GM18868 (cell line): ENCODE data around the gene GCNT1.
A peak's percentile ranks its signal among the peaks of the same experiment; 100 is the strongest.
"Not testable (repeated sequence)": the region's sequence is repeated elsewhere in the genome, so short reads cannot be mapped to it uniquely, and the experiment has no call there.

Experiments
- ATAC-seq: cut with Tn5 transposase; IDR thresholded peaks from one replicate; pipeline ENCODE4 v1.9.1; 2021; ENCODE audit warnings: mild to moderate bottlenecking, moderate library complexity; ENCODE audit not compliant: unreplicated experiment

Gene GCNT1

DNA sequence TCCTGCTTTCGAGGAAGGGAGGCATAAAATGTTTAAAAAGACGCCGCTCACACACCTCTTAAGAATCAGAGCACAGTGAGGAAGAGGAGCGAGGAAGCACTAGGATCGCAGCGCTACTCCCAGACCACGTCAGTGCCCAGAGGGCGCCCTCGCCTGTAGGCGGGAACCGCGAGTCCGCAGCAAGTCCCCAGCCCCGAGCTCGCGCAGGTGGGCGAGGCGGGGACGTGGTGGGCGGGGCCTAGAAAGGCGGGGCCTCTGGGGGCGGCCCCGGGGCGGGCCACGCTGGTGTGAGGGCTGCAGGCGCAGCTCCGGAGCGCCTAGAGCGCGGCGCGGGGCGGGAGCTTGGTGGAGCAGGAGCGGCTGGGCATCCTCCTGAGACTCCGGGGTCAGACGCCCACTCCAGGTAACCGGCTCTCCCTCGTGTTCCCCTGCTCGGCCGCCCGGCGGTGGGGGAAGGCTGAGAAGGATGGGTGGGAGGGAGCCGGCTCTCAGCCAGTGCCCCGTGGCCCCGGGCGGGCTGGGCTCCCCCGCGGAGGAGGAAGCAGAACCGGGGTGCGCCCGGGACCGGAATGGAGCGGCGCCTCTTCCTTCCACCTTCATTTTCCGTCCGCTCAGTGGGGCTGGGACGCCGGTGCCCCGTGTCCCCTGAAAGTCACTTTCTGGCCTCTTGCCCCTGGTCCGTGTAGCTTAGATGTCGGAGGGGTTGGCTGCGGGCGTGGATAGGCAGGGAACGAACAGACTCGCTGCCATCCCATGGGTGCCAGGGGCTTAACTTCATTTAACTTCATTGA lies at the start of gene GCNT1:
TSS of gene GCNT1 (plus strand) at position 280 of the 791 bp plus-strand sequence. CDS start 43,200 bp downstream, outside the sequence.
- ATAC-seq = peak; percentile 85

DNA sequence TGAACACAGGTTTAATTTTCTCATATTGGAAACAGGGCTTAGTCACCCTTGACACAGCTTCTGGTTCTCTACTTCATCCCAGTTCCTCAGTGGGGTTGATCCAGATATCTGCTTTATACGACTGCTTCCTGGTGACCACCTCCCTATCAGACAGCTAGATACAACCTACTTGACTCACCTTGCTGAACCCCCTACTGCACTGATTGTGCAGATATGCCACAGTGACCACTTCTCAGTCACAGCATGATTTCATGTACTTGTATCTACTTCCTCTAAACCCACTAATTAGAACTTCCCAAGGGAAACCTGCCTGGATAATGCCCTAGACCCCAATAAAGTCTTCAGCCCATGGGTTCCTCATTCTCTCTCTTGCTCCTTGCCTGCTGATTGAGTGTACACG lies 46.3 kb upstream of the GCNT1 start:
- ATAC-seq = no peak

DNA sequence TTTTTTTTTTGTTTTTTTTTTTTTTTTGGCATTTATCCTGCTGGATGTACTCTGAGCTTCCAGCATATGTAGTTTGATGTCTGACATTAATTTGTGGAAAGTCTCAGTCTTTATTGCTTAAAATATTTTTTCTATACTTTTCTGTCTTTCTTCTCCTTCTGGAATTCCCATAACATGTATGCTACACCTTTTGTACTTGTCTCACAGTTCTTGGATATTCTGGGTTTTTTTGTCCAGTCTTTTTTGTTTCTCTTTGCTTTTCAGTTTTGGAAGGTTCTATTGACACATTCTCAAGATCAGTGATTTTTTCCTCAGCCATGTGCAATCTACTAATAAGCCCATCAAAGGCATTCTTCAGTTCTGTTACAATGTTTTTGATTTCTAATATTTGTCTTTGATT lies 45.3 kb upstream of the GCNT1 start:
- no peak for ATAC-seq

DNA sequence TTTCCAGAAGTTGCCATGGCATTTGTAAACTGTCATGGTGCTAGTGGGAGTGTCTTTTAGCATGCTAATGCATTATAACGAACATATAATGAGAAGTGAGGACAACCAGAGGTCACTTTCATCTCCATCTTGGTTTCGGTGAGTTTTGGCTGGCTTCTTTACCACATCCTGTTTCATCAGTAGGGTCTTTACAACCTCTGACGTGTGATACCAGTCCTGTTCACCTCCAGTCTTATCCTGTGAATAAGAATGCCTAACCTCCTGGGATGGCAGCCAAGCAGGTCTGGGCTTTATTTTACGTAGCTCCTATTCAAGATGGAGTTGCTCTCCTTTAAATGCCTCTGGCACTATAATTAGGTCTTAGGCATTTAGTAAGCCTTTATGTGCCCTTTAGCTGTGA lies 44.3 kb upstream of the GCNT1 start:
- peak; percentile 51 for ATAC-seq

DNA sequence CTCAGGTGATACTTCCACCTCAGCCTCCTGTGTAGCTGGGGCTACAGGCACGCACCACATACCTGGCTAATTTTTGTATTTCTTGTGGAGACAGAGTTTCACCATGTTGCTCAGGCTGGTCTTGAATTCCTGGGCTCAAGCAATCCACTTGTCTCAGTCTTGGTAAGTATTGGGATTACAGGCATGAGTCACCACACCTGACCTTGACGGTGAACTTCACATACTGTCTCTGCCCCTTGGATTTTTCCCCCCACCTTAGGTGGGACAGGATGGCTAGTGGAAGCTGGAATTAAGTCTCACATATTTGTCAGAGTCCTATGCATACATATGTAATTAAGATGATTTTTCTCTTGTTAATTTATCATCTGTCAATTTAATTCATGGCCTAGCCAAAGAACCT lies 43.8 kb upstream of the GCNT1 start:
- ATAC-seq = no peak

DNA sequence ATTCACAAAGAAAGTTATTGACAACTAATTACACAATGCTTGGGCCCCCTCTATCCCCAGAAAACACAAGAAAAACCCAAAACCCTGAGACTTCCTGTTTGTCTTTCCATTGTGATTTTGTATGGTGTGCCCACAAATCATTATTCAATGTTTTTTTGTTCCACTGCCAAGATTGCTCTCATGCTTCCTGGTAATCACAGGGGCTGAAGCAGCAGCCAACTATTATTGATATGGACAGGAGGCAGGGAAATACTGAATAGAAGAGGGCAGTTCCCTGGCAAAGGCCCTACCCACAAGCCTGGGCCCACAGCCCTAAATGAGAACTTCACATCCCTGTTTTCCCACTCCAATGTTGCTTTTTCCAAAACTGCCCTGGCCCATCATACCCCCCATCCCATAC lies 43.3 kb upstream of the GCNT1 start:
- no peak for ATAC-seq

DNA sequence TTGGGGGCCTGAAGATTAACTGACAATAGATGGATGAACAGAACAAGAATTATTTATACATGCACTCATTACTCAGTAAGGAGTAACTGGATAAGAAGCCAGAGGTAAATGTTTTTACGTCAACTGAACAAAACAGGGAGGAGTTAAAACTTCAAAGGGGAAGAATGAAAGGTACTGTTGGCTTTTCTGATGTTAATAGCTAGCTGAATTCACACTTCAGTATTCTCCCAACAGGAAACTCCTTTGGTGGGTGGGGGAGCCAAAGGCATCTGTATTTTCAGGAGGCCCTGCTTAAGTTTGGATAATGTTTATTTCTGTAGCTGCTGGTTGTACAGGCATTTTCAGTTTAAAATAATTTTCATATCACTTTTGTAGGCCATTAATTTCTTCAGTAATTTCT lies 41.6 kb upstream of the GCNT1 start:
- ATAC-seq = no peak

DNA sequence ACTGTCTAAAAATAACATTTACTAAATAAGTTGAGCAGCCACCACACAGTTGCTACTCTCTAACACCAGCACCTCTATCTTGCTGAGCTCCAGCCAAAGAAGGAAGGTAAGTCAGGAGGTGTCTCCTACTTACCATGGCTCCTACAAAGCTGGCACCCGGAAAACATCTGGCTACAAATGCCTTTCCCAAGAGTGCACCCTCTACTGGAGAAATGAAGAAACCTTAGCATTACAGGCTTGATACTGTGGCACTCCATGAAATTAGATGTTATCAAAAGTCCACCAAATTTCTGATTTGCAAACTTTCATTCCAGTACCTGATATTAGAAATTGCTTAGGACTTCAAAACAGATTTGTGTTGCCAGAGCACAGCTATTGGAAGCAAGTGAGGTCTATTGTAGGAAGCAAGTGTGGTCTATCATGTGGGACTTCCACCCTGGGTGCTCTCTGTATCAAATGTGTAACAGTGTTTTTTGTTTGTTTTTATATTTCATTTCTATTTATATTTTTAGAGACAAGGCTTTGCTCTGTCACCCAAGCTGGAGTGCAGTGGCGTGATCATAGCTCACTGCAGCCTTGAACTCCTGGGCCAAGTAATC lies 39.1 kb upstream of the GCNT1 start:
- ATAC-seq = no peak

DNA sequence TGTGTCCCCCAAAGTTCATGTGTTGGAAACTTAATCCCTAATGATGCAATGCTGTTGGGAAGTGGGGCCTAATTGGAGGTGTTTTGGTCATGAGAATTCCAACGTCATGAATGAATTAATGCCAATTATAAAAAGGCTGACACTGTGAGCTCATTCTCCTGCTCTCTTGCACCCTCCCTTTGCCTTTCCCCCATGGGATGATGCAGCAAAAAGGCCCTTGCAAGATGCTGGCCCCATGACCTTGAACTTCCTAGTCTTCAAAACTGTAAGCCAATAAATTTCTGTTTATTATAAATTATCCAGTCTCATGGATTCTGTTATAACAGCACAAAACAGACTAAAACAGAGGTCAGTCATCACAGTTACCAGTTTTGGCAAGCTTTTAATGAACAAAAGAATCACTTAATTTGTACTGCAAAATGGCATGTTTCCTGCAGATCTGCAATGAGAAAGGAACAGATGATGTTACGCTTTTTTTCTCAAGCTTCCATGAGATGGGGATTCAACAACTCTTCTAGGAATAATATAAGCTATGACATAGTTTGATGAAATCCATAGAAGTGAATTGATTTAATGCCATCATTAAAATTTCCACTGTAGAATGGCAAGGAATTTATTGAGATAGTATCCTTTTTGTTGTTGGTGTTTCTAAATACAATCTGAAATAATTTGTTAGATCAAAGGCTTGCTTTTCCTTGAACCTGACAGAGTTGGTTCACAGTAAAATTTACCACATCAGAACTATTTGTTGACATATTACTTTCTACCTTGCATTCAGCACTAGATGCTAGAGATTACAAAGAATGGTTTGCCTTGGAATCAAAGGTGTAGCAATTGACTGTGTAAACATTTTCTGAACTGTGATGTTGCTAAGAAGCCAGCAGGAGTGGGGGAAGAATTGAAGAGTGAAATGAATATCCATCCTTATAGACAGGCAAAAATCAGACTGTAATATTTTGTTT lies 35.5 kb upstream of the GCNT1 start:
- ATAC-seq = no peak

DNA sequence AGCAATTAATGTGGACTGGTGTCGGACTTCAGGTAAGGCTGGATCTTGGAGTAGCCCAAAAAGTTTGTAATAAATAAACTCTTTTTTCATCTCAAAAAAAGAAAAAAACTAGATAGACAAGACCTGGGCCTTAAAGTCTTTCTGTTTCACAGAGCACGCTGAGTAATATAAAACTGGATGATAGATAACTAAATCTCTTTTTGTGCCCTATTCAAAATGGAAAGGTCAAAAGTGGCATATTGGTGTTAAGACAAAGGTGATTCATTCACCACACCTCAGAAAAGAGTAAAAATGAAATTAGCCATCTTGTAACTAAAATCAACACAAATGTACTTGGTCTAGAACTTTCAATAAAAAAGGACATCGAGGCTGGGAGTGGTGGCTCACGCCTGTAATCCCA lies 34.5 kb upstream of the GCNT1 start:
- no peak for ATAC-seq

DNA sequence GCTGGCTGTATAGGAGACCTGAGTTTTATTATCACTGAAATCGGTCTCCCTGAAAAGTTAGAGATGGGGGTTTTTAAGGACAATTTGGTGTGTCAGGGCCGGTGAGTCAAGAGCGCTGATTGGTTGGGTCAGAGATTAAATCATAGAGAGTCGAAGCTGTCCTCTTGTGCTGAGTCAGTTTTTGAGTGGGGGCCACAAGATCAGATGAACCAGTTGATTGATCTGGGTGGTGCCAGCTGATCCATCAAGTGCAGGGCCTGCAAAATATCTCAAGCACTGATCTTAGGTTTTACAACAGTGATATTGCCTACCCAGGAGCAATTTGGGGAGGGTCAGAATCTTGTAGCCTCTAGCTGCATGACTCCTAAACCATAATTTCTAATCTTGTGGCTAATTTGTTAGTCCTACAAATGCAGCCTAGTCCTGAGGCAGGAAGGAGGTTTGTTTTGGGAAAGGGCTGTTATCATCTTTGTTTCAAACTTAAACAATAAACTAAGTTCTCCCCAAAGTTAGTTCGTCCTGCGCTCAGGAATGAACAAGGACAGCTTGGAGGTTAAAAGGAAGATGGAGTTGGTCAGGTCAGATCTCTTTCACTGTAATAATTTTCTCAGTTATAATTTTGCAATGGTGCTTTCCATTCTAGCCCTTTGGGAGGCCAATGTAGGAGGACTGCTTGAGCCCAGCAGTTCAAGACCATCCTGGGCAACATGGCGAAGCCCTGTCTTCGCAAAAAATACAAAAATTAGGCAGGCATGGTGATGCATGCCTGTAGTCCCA lies 33.1 kb upstream of the GCNT1 start:
- ATAC-seq = no peak

DNA sequence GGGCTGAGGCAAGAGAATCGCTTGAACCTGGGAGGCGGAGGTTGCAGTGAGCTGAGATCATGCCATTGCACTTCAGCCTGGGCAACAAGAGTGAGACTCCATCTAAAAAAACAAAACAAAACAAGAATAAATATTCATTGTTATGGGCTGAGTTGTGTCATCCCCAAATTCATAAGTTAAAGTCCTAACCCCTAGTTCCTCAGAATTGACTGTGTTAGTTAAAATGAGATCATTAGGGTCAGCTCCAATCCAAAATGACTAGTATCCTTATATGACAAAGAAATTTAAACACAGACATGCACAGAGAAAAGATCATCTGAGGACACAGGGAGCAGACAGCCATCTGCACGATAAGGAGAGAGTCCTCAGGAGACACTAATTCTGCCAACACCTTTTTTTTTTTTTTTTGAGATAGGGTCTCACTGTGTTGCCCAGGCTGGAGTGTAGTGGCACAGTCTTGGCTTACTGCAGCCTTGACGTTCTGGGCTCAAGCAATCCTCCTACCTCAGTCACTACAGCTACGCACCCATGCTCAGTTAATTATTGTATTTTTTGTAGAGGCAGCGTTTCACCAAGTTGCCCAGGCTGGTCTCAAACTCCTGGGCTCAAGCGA lies 32.1 kb upstream of the GCNT1 start:
- no peak for ATAC-seq

DNA sequence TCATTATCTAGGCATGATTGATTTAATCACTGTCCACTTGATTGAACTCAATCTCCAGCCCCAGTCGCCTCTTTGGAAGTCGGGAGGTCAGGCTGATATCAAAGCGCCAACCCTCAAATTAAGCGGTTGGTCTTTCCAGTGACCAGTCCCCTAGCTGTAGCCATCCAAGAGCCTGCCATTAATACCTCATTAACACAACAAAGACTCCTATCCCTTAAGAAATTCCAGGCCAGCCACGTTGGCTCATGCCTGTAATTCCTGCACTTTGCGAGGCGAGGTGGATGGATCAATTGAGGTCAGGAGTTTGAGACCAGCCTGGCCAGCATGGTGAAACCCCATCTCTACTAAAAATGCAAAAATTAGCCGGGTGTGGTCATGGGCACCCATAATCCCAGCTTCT lies 27.4 kb upstream of the GCNT1 start:
- no peak for ATAC-seq

DNA sequence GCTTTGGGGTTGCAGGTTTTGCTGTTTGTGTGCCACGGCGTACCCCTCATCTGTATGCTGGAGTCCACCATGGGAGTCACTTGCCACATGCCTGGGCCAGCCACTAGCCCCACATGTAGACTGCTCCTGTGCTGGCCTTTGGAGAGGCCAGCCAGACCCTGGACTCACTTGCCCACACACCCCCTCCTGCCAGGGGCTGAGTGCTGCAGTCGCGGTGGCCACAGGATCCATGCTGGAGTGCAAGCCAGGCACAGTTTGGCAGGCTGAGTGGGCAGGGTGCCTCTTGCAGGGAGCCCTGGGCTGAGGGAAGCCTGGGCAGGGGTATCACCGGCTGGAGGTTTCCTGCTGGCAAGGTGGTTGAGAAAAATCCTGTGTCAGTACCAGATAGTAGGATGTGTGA lies 25.6 kb upstream of the GCNT1 start:
- peak; percentile 18 for ATAC-seq

DNA sequence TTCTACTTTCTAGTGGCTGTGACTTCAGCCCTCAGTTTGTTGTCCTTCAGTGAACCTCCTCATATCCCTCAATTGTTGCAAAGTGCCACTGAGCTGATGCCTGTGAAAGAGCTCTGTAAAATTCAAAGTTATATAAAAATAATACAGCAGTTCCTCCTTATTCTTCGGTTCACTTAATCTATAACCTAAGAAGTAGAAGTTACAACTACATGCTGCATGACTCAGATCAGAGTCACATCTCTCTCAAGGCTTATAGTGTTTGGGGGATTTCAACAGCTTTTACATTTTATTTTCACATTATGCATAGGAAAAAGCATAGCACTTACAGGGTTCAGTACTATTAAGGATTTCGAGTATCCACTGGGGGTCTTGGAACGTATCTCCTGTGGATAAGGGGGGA lies 25.1 kb upstream of the GCNT1 start:
- peak; percentile 28 for ATAC-seq

DNA sequence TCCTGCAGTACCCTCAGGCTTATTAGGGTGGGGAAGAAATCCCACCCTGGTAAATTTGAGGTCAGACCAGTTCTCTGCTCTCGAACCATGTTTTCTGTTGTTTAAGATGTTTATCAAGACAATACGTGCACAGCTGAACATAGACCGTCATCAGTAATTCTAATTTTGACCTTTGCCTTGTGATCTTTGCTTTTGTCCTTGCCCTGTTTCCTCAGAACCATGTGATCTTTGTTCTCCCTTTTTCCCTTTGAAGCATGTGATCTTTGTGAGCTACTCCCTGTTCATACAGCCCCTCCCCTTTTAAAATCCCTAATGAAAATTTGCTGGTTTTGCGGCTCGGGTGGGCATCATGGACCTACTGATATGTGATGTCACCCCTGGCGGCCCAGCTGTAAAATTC lies 24.1 kb upstream of the GCNT1 start:
- ATAC-seq = not testable (repeated sequence)

DNA sequence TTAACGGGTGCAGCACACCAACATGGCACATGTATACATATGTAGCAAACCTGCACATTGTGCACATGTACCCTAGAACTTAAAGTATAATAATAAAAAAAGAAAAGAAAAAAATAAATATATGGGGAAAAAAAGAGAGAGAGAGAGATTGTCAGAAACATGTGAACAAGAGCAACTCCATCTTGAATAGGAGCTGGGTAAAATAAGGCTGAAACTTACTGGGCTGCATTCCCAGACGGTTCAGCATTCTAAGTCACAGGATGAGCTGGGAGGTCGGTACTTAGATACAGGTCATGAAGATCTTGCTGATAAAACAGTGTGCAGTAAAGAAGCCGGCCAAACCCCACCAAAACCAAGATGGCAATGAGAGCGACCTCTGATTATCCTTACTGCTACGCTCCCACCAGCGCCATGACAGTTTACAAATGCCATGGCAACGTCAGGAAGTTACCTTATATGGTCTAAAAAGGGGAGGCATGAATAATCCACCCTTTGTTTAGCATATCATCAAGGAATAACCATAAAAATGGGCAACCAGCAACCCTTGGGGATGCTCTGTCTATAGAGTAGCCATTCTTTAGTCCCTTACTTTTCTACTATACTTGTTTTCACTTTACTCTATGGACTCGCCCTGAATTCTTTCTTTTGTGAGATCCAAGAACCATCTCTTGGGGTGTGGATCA lies 21.8 kb upstream of the GCNT1 start:
- ATAC-seq = not testable (repeated sequence)

DNA sequence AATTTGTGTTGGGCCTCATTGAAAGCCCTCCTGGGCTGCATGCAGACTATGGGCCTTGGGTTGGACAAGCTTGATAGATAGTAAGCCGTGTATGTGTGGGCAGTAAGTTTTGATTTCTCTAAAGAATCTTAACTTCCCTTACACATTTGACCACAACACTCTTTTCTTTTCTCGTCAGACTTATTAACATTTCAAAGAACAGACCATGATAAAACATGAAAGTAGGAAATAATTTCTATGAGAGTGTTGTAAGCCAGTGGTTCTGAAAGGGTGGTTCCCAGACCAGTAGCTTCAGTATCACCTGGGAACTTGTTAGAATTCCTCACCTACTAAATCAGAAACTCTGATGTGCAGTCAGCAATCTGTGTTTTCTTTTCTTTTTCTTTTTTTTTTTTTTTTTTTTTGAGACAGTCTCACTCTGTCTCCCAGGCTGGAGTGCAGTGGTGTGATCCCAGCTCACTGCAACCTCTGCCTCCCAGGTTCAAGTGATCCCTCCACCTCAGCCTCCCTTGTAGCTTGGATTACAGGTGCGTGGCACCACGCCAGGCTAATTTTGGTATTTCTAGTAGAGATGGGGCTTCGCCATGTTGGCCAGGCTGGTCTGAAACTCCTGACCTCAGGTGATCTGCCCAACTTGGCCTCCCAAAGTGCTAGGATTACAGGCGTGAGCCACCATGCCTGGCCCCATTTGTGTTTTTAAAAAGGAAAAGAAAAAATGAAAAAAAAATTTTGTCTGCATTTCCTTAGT lies 20.0 kb upstream of the GCNT1 start:
- ATAC-seq = peak; percentile 71
